ENCODE data around the gene HCFC1R1.

- TF ChIP-seq CTCF (IDR thresholded peaks at IDR 0.05; ENCODE audit: insufficient read depth, low read depth, low read length) (no peak), EZH2 (IDR thresholded peaks at IDR 0.05; ENCODE audit: insufficient read depth, low read length) (peak; percentile 55)
Observed at GRCh38 chr16:3058139-3059030, 34.6 kb upstream of the HCFC1R1 start.
